GM13977 (cell line): ENCODE results near the gene LETM1.

ENCODE experiments used
- DNase-seq: peaks from one replicate; pipeline ENCODE4 v3.0.0; 2012; ENCODE audit warnings: low spot score
- CTCF ChIP-seq: IDR thresholded peaks from 2 replicates; pipeline ENCODE4 v1.5.1; 2012; ENCODE audit warnings: mild to moderate bottlenecking, control low read depth; ENCODE audit not compliant: insufficient read depth; ENCODE audit errors: extremely low read depth, missing control alignments
- in situ Hi-C: fragments of 300-500 bp; cut with MboI; formaldehyde crosslinking; loops from one replicate; pipeline ENCODE4 v1.12.0; 2022; ENCODE audit warnings: low sequenced_read_pairs, low pct_unique_long_range_greater_than_20kb, mixed read lengths, inconsistent platforms; ENCODE audit not compliant: unreplicated experiment

Gene LETM1

DNA sequence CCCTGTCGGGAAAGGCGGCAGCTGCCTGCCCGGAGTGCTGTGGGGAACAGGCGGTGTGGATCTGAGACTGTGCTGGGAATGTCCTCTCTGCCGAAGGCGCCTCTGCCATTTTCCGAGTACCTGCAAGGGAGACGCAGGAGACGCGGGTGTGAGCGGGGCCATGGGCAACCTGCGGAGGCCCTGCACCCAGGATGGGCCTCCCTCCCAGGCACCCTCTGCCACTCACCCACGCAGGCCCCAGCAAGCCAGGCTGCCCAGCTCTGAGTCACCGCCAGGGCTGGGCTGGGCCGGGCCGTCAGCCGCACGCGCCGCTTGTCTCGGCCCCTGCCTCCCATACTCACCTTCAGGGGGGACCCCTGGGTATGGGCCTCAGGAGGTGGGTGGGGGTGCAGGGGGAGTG lies 66.4 kb downstream of the LETM1 start:
- in situ Hi-C loops = no loop called here
- TF ChIP-seq CTCF = no peak
- DNase-seq = no peak

- in situ Hi-C loops = no loop called here
- no peak for TF ChIP-seq CTCF
- no peak for DNase-seq
Observed at GRCh38 chr4:1788254-1788973, 67.5 kb downstream of the LETM1 start.

- DNase-seq = no peak
- in situ Hi-C loops = no loop called here
- no peak for TF ChIP-seq CTCF
Observed at GRCh38 chr4:1787411-1788077, 68.4 kb downstream of the LETM1 start.

GRCh38 chr4:1786544-1787362 lies 69.2 kb downstream of the LETM1 start:
- no peak for DNase-seq
- in situ Hi-C loops = no loop called here
- no peak for TF ChIP-seq CTCF

- in situ Hi-C loops = no loop called here
- TF ChIP-seq CTCF = no peak
- DNase-seq = no peak
Observed at GRCh38 chr4:1785592-1785991, 70.4 kb downstream of the LETM1 start.

- TF ChIP-seq CTCF = no peak
- no peak for DNase-seq
- in situ Hi-C loops = no loop called here
Observed at GRCh38 chr4:1784789-1785591, 71.0 kb downstream of the LETM1 start.
